Transverse colon (tissue), 3 donors: ENCODE results near the gene SLC7A9.

Experiments
- POLR2A ChIP-seq: fragments of 450-650 bp; IDR thresholded peaks from one replicate; pipeline ENCODE4 v1.6.1; 2016; ENCODE audit warnings: antibody characterized with exemption, mild to moderate bottlenecking, moderate library complexity
- TF ChIP-seq, protein P1 (sequence below), 5 experiments: fragments of 200-600 bp in 3 of 5; fragments of 450-650 bp in 2 of 5; sonication (generic) in 3 of 5; IDR thresholded peaks; 1 replicate in 2 of 5; 2 replicates in 3 of 5; pipeline ENCODE4 v1.5.1; 2016 to 2017; ENCODE audit warnings: antibody characterized with exemption in 5 of 5, inconsistent platforms in 3 of 5, mild to moderate bottlenecking in 2 of 5, moderate library complexity in 1 of 5

DNA sequence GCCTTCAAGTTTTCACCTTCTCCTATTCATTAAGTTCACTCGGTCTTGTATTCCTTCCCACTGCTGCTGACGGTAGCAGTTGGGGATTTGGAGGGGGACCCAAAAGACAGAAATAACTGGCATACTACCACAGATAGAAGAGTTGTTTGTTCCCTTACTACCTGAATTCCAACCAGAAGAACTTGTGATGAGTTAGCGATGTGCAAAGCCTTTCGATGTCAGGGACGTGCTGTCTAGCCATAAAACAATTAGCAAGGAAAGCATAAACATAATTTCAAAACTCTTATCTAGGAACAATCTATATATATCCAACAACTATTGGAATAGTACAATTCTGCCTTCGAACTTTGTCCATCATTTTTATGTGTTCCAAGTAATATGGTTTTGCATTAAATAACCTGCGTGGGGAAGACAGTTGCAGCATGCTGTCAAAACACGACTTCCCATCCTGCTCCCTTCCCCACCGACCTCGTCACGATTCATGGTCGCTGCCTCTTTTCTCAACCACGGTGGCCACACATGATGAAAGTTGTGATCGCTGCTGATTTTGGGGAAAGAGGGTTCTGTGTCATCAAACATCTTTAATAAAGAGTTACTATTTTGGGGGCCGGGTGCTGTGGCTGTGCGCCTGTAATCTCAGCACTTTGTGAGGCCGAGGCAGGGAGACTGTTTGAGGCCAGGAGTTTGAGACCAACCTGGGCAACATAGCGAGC lies 3.8 kb upstream of the SLC7A9 start:
- TF ChIP-seq, protein P1, sequence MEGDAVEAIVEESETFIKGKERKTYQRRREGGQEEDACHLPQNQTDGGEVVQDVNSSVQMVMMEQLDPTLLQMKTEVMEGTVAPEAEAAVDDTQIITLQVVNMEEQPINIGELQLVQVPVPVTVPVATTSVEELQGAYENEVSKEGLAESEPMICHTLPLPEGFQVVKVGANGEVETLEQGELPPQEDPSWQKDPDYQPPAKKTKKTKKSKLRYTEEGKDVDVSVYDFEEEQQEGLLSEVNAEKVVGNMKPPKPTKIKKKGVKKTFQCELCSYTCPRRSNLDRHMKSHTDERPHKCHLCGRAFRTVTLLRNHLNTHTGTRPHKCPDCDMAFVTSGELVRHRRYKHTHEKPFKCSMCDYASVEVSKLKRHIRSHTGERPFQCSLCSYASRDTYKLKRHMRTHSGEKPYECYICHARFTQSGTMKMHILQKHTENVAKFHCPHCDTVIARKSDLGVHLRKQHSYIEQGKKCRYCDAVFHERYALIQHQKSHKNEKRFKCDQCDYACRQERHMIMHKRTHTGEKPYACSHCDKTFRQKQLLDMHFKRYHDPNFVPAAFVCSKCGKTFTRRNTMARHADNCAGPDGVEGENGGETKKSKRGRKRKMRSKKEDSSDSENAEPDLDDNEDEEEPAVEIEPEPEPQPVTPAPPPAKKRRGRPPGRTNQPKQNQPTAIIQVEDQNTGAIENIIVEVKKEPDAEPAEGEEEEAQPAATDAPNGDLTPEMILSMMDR (IDR thresholded peaks at IDR 0.05), result no peak
- TF ChIP-seq POLR2A, result no peak
